HG02981 (cell line): ENCODE measurements around the gene PCDHGA10.
A peak's percentile ranks its signal among the peaks of the same experiment; 100 is the strongest.
"Not testable (repeated sequence)": the region's sequence is repeated elsewhere in the genome, so short reads cannot be mapped to it uniquely, and the experiment has no call there.

ENCODE experiments used
- ATAC-seq: cut with Tn5 transposase; IDR thresholded peaks from one replicate; pipeline ENCODE4 v1.9.1; 2021; ENCODE audit warnings: mild to moderate bottlenecking, moderate library complexity; ENCODE audit not compliant: unreplicated experiment

PCDHGA10 gene

GRCh38 chr5:141420855-141421488 is 8.2 kb downstream of the PCDHGA10 start, which contains the start of gene PCDHGA11:
TSS of gene PCDHGA11 (plus strand) at chr5:141421051. CDS start at chr5:141421228, 177 bp downstream.
- peak; percentile 34 for ATAC-seq

- no peak for ATAC-seq
These were observed 8.7 kb downstream of the PCDHGA10 start for GRCh38 chr5:141421489-141421855.

DNA sequence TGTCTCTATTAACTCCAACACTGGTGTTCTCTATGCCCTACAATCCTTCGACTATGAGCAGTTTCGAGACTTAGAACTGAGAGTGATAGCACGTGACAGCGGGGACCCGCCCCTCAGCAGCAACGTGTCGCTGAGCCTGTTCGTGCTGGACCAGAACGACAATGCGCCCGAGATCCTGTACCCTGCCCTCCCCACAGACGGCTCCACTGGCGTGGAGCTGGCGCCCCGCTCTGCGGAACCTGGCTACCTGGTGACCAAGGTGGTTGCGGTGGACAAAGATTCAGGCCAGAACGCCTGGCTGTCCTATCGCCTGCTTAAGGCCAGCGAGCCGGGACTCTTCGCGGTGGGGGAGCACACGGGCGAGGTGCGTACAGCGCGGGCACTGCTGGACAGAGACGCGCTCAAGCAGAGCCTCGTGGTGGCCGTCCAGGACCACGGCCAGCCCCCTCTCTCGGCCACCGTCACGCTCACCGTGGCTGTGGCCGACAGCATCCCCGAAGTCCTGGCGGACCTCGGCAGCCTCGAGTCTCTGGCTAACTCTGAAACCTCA is 10.0 kb downstream of the PCDHGA10 start:
- no peak for ATAC-seq

GRCh38 chr5:141427783-141428426 is 15.1 kb downstream of the PCDHGA10 start:
- ATAC-seq: no peak

DNA sequence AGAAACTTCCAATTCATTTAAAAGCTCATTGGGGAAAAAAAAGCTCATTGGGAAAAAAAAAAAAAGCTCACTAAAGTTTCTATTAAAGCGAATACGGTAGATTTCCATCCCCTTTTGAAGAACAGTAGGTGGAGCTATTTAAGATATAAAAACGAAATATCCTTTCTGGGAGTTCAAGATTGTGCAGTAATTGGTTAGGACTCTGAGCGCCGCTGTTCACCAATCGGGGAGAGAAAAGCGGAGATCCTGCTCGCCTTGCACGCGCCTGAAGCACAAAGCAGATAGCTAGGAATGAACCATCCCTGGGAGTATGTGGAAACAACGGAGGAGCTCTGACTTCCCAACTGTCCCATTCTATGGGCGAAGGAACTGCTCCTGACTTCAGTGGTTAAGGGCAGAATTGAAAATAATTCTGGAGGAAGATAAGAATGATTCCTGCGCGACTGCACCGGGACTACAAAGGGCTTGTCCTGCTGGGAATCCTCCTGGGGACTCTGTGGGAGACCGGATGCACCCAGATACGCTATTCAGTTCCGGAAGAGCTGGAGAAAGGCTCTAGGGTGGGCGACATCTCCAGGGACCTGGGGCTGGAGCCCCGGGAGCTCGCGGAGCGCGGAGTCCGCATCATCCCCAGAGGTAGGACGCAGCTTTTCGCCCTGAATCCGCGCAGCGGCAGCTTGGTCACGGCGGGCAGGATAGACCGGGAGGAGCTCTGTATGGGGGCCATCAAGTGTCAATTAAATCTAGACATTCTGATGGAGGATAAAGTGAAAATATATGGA is 17.7 kb downstream of the PCDHGA10 start, which contains the start of gene PCDHGA12:
PCDHGA12 (plus strand) TSS at position 176 of the 782 bp plus-strand sequence; CDS start at position 429, 253 bp downstream.
- peak; percentile 87 for ATAC-seq

DNA sequence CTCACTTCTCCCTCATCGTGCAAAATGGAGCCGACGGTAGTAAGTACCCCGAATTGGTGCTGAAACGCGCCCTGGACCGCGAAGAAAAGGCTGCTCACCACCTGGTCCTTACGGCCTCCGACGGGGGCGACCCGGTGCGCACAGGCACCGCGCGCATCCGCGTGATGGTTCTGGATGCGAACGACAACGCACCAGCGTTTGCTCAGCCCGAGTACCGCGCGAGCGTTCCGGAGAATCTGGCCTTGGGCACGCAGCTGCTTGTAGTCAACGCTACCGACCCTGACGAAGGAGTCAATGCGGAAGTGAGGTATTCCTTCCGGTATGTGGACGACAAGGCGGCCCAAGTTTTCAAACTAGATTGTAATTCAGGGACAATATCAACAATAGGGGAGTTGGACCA is 18.5 kb downstream of the PCDHGA10 start:
- no peak for ATAC-seq

- not testable (repeated sequence) for ATAC-seq
These were observed 19.5 kb downstream of the PCDHGA10 start for GRCh38 chr5:141432308-141432707.

- not testable (repeated sequence) for ATAC-seq
These were observed 19.9 kb downstream of the PCDHGA10 start for GRCh38 chr5:141432726-141433125.

DNA sequence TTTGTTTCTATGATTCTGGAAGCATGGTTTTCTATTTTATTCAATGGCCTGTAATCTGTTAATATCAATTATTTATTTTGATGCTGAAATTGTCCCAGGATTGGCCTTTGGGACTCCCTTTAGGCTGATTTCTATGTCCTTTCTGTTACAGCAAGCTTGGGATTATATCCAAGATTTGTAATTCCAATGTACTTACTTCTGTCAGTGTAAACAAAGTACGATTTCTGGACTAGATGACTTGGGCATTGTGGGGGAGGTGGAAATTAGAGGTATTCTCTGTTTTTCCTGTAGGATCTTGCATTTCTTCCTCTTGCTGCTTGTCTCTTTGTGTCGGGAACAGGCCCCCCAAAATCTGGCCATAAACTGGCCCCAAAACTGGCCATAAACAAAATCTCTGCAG is 21.2 kb downstream of the PCDHGA10 start:
- no peak for ATAC-seq

DNA sequence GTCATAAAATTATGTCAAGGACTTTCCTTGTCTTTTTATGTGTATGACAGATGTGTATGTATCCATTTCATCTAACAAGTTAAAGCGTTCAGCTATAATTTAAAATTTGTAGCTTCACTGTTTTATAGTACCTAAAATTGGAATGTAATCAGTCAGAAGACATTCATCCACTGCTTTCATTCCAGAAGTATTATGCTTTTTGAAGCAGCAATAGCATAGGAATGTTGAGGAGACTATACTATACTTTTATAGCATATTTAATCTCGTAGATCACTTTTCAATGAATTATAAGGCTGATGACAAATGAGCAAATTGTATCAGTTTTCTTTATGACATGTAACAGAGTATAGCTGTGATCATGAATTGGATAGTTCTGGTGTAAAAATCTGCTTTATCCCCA is 24.4 kb downstream of the PCDHGA10 start:
- ATAC-seq: no peak

DNA sequence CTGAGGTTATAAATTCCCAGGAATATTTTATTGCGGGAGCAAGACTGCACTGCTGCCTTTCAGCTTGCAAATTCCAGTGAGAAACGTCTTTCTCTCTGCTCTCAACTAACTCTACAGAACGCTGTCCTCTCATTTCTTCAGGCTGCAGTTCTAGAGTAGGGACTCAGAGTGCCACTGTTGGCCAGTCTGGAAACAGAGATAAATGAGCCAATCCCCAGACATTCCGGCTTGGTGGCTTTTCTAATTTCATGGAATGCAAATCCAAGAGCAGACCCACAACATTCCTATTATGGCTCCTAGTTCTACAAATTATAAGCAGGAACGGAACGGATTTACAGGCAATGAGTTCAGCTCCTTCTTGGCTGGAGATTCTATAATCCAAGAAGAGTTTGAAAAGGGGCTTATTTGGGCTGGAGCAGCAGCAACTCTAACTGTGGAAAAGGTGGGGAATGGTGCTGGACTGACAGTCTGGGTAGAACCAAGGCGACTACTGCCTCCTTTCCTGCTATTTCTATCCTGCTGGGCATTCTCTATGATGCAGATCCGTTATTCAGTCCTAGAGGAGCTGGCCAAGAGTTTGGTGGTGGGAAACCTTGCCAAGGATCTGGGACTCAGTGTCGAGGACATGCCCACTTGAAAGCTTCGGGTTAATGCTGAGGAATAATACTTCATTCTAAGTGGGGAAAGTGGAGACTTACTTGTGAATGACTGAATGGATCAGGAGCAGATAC is 26.8 kb downstream of the PCDHGA10 start:
- ATAC-seq: no peak

GRCh38 chr5:141440341-141440740 is 27.6 kb downstream of the PCDHGA10 start:
- ATAC-seq: no peak

- ATAC-seq: no peak
These were observed 28.9 kb downstream of the PCDHGA10 start for GRCh38 chr5:141441571-141442170.

- no peak for ATAC-seq
These were observed 52.6 kb downstream of the PCDHGA10 start for GRCh38 chr5:141465351-141465750.
